GM18868 (cell line): ENCODE results near the gene MYLK4.
"Not testable (repeated sequence)": the region's sequence is repeated elsewhere in the genome, so short reads cannot be mapped to it uniquely, and the experiment has no call there.

Experiments
- ATAC-seq: cut with Tn5 transposase; IDR thresholded peaks from one replicate; pipeline ENCODE4 v1.9.1; 2021; ENCODE audit warnings: mild to moderate bottlenecking, moderate library complexity; ENCODE audit not compliant: unreplicated experiment

MYLK4 gene

GRCh38 chr6:2780102-2780737 lies 29.5 kb upstream of the MYLK4 start:
- ATAC-seq = no peak

- ATAC-seq = no peak
These were observed 26.5 kb upstream of the MYLK4 start for GRCh38 chr6:2777249-2777648.

GRCh38 chr6:2775003-2775402 lies 24.3 kb upstream of the MYLK4 start:
- no peak for ATAC-seq

GRCh38 chr6:2773449-2773848 lies 22.7 kb upstream of the MYLK4 start:
- no peak for ATAC-seq

- ATAC-seq = no peak
These were observed 22.1 kb upstream of the MYLK4 start for GRCh38 chr6:2772840-2773239.

- ATAC-seq = no peak
These were observed 20.4 kb upstream of the MYLK4 start for GRCh38 chr6:2771079-2771478.

GRCh38 chr6:2770171-2770570 lies 19.4 kb upstream of the MYLK4 start:
- no peak for ATAC-seq

- ATAC-seq = no peak
These were observed 18.0 kb upstream of the MYLK4 start for GRCh38 chr6:2768696-2769095.

- ATAC-seq = no peak
These were observed 17.2 kb upstream of the MYLK4 start for GRCh38 chr6:2767657-2768524.

GRCh38 chr6:2766767-2767656 lies 16.3 kb upstream of the MYLK4 start:
- ATAC-seq = no peak

GRCh38 chr6:2765896-2766766 lies 15.4 kb upstream of the MYLK4 start:
- peak; percentile 17 for ATAC-seq

- ATAC-seq = peak; percentile 89
These were observed 14.6 kb upstream of the MYLK4 start, which contains the start of gene WRNIP1 for GRCh38 chr6:2765166-2765895. Gene WRNIP1, plus strand, starts transcription at chr6:2765393. Its CDS starts 230 bp downstream, at chr6:2765623.

- peak; percentile 61 for ATAC-seq
These were observed 14.0 kb upstream of the MYLK4 start for GRCh38 chr6:2764610-2765165.

- ATAC-seq = no peak
These were observed 13.3 kb upstream of the MYLK4 start for GRCh38 chr6:2763876-2764540.

GRCh38 chr6:2763345-2763841 lies 12.7 kb upstream of the MYLK4 start:
- no peak for ATAC-seq

- not testable (repeated sequence) for ATAC-seq
These were observed 12.1 kb upstream of the MYLK4 start for GRCh38 chr6:2762868-2763267.

GRCh38 chr6:2760882-2761842 lies 10.4 kb upstream of the MYLK4 start:
- ATAC-seq = no peak
